HEK293T (cell line): ENCODE measurements around the gene MAP1LC3A.

ENCODE experiments used
- FOXK2 ChIP-seq: fragments of 450-650 bp; IDR thresholded peaks from 2 replicates; pipeline ENCODE4 v1.6.1; 2016; ENCODE audit warnings: mild to moderate bottlenecking
- PKNOX1 ChIP-seq: fragments of 450-650 bp; IDR thresholded peaks from 2 replicates; pipeline ENCODE4 v1.6.1; 2016
- SUZ12 ChIP-seq: fragments of 450-650 bp; IDR thresholded peaks from 2 replicates; pipeline ENCODE4 v1.6.1; 2016; ENCODE audit warnings: mild to moderate bottlenecking
- TARDBP ChIP-seq: fragments of 450-650 bp; IDR thresholded peaks from 2 replicates; pipeline ENCODE4 v1.6.1; 2016

DNA sequence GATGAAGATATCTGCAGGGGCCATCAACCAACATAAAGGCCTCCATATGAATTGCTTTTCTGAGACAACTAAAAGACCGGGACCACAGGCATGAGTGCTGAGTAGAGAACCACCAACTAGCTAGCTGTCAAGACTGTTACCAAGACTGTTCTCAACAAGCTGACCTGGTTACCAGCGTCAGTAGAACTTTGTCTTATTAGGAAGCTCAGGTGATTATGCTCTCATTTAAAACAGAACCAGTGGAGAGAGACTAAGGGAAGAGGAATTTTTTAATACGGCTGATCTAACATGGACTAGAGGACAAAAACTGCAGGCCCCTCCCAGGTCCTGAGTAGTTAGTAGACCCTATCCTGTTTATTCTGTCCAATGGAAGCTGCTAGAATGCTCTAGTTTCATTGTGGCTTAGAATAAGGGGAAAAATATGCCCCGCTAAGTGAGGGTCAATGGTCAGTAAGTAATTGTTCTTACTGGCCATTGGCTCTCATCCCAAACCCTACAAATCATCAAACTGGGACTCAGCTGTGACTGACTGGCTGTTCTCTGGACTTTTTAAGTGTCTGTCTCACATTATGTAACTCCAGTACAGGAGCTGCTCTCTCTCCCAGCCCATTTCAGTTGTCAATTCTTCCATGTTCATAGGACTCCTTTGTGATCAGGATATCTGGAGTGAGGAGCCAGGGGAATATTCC, 46.1 kb upstream of the MAP1LC3A start:
- no peak for TF ChIP-seq TARDBP
- TF ChIP-seq FOXK2 = no peak
- no peak for TF ChIP-seq SUZ12
- no peak for TF ChIP-seq PKNOX1
